ENCODE measurements around the gene IER2.

The IER2 gene

DNA sequence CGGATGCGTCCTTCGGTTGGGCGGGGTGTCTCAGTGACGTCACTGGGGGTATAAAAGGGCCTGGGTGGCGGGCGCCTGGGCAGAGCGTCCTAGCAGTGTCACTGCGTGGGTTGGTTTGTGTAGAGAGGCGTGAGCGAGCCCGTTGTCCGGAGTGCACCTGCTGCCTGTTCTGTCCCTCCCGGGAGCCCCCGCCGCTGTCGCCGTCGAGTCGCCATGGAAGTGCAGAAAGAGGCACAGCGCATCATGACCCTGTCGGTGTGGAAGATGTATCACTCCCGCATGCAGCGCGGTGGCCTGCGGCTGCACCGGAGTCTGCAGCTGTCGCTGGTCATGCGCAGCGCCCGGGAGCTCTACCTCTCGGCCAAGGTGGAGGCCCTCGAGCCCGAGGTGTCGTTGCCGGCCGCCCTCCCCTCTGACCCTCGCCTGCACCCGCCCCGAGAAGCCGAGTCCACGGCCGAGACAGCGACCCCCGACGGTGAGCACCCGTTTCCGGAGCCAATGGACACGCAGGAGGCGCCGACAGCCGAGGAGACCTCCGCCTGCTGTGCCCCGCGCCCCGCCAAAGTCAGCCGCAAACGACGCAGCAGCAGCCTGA lies 2.9 kb downstream of the IER2 start:
- peak; percentile 98 for DNase-seq (ENCODE audit: low spot score)
- Histone ChIP-seq H3K27ac (peak overlapping the region; percentile 98 to 100), H3K4me3 (peak overlapping the region; percentile 93)
- TF ChIP-seq, protein P1, sequence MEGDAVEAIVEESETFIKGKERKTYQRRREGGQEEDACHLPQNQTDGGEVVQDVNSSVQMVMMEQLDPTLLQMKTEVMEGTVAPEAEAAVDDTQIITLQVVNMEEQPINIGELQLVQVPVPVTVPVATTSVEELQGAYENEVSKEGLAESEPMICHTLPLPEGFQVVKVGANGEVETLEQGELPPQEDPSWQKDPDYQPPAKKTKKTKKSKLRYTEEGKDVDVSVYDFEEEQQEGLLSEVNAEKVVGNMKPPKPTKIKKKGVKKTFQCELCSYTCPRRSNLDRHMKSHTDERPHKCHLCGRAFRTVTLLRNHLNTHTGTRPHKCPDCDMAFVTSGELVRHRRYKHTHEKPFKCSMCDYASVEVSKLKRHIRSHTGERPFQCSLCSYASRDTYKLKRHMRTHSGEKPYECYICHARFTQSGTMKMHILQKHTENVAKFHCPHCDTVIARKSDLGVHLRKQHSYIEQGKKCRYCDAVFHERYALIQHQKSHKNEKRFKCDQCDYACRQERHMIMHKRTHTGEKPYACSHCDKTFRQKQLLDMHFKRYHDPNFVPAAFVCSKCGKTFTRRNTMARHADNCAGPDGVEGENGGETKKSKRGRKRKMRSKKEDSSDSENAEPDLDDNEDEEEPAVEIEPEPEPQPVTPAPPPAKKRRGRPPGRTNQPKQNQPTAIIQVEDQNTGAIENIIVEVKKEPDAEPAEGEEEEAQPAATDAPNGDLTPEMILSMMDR (IDR thresholded peaks at IDR 0.05), result no peak

DNA sequence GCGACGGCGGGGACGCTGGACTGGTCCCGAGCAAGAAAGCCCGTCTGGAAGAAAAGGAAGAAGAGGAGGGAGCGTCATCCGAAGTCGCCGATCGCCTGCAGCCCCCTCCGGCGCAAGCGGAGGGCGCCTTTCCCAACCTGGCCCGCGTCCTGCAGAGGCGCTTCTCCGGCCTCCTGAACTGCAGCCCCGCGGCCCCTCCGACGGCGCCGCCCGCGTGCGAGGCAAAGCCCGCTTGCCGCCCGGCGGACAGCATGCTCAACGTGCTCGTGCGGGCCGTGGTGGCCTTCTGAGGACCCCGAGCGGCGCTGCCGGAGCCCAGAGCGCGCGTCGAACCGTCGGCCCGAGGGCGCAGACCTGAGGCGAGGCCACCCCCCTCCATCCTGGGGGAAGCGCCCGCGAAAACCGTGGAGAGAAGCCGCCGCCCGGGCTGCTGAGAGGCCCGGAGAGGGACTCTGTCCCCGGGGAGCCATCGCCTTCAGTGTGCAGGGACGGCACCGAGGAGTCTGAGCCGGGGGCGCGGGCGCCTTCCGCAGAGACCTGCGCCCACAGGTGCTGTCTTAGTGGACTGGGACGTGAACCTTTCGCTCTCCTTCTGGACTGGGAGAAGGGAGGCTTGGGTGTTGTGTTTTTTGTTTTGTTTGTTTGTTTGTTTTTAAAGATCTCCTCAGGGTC lies 3.5 kb downstream of the IER2 start:
- Histone ChIP-seq H3K27ac (peak overlapping the region; percentile 98 to 100), H3K4me3 (peak overlapping the region; percentile 93)
- peak; percentile 80 for DNase-seq (ENCODE audit: low spot score)
- TF ChIP-seq, protein P1 (IDR thresholded peaks at IDR 0.05), result no peak

DNA sequence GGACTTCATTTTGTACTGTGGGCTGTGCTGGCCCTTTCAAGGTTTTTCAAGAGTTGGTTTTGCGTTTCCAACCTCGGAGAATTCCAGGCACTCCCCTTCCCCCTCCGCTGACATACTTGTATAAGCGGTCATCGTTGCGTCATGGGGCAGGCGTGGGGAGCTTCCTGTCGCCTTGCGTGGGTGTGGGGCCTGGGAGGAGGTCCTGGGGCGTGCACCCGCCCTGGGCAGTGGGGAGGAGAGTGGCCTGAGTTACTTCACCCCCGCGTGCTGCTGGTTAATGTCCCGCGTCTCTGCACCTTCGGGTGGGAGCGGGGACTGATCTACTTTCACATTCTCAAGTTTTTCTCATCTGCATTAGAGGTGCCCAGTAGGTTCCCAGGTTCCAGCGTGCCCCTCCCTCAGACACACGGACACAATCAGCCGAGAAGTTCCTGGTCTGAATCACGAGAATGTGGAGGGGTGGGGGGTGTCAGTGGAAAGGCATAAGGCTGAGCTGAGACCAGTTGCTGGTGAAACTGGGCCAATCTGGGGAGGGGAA lies 4.1 kb downstream of the IER2 start:
- Histone ChIP-seq H3K27ac (peak overlapping the region; percentile 98 to 100), H3K4me3 (peak overlapping the region; percentile 93)
- peak; percentile 98 for DNase-seq (ENCODE audit: low spot score)
- TF ChIP-seq, protein P1 (IDR thresholded peaks at IDR 0.05), result no peak

DNA sequence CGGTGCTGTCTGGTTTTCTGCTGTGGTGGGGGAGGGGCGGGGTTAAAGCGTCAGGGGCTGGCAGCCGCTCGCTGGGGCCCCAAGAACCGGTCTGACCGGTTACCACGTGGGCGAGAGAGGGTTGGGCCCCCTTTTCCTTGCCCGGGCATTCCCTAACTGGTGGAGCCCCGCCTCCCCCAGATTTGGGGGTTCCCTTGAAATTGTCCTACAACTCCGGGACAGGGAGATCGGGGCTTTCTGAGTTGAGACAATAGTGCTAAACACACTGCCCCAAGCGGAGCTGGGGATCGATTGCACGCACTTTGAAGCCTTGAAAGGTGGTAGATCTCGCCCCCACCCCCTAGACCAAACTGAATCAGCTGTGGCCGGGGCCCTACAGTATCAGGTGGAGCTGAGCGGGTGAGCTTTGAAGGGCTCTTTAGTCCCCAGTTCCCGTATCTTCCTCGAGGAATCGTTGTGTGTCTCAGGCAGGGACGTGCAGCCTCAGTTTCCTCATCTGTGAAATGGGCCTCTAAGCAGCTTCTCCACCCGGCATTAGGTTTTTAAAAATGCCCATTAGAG lies 4.8 kb downstream of the IER2 start:
- Histone ChIP-seq H3K4me3 (peak overlapping the region; percentile 93), H3K27ac (peak overlapping the region; percentile 98 to 100)
- DNase-seq (ENCODE audit: low spot score), result peak; percentile 88
- TF ChIP-seq, protein P1 (IDR thresholded peaks at IDR 0.05), result no peak

DNA sequence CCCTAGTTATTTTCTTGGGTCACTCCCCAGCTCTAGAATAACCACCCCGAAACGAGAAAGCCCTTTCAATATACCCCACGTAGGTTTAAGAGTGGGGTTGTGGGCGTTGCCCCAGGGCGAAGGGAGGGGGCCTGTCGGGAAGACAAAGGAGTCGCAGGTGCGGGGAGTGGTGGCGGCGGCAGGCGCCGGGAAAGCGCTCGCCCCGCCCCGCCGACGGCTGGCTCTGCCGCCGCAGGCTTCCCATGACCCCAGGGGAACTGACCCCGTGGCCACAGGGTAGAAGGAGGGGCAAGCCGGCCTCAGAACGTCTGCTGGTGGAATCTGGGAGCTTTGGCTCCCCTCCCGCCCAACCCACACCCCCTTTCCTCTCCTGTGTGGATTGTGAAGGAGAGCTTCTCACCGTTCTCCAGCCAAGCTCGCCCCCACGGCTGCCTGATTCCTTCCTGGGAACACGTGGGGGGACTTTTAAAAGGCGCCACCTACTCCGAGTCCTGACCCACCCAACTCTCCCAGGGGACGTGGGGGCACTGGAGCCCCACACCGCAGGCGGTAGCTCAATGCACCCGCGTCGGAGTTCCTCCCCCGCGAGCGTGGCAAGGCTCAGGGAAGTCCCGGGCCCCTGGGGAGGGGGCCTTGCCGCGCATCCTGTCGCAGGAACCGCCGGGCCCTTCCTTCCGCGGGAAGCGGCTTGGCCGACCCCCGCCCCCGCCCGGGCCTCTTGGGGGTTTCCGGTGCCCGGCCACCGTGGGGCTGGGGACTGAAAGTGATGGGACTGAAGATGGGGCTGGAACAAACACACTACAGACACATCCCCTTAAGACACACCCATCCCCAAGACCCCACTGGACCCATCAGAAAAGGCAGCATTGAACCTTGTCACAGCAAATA lies 5.5 kb downstream of the IER2 start:
- Histone ChIP-seq H3K4me3 (peak overlapping the region; percentile 93), H3K27ac (peak overlapping the region; percentile 98 to 100)
- DNase-seq (ENCODE audit: low spot score), result peak; percentile 93
- TF ChIP-seq, protein P1 (IDR thresholded peaks at IDR 0.05), result no peak

DNA sequence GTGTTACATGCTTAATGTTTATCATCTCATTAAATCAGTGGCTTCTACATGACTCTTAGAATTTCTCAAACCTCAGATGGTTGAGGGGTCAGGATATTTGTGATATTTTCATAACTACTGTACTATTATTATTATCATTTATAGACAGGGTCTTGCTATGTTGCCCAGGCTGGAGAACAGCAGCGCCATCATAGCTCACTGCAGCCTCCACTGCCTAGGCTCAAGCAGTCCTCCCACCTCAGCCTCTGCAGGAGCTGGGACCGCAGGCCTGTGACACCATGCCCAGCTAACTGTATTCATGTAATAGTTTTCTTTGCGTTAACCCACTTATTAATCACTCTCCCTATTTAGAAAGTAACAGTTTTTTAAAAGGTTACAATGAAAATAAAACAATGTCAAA lies 9.5 kb downstream of the IER2 start:
- no peak for DNase-seq (ENCODE audit: low spot score)
- TF ChIP-seq, protein P1 (IDR thresholded peaks at IDR 0.05), result no peak
- H3K27ac ChIP-seq, result no peak overlapping the region
- H3K4me3 ChIP-seq, result no peak overlapping the region
